HEK293 (cell line): ENCODE data around the gene KLK7.

Experiments
- CTCF ChIA-PET: fragments of 350-600 bp; formaldehyde crosslinking; extraction: SDS; loops from one replicate; lab custom pipeline; 2021; ENCODE audit warnings: antibody characterized with exemption; lab: Yijun Ruan, JAX
- POLR2A ChIA-PET: fragments of 300-600 bp; formaldehyde crosslinking; extraction: SDS; loops from one replicate; lab custom pipeline; 2020; ENCODE audit warnings: antibody characterized with exemption, inconsistent platforms; lab: Yijun Ruan, JAX
- H3K27ac ChIP-seq: fragments of 200-500 bp; sonication (Bioruptor generic); 2 replicates; pipeline ENCODE4 v1.5.1; 2014; ENCODE audit warnings: low read depth, low read length, control low read depth, inconsistent platforms; ENCODE audit errors: extremely low read depth
- H3K36me3 ChIP-seq, 2 experiments: fragments of 200-500 bp in 1 of 2; sonication (Bioruptor generic) in 1 of 2; 1 replicate in 1 of 2; 2 replicates in 1 of 2; pipeline ENCODE4 v1.5.1; 2014 to 2017; ENCODE audit warnings: inconsistent platforms in 2 of 2, low read length in 2 of 2; ENCODE audit not compliant: control insufficient read depth in 2 of 2, insufficient read depth in 1 of 2
- H3K4me1 ChIP-seq: fragments of 200-500 bp; sonication (Bioruptor generic); 2 replicates; pipeline ENCODE4 v1.5.1; 2014; ENCODE audit warnings: mild to moderate bottlenecking, low read length, inconsistent platforms; ENCODE audit not compliant: control insufficient read depth, insufficient read depth
- H3K4me3 ChIP-seq: 2 replicates; pipeline ENCODE4 v1.5.1; 2011; ENCODE audit warnings: low read depth, mild to moderate bottlenecking, control low read depth, low read length, moderate library complexity
- H3K9me3 ChIP-seq: fragments of 200-500 bp; sonication (Bioruptor generic); 2 replicates; pipeline ENCODE4 v1.5.1; 2014; ENCODE audit warnings: low read depth, low read length, inconsistent platforms; ENCODE audit not compliant: control insufficient read depth, insufficient read depth
- KLF8 ChIP-seq: fragments of 450-650 bp; formaldehyde crosslinking; IDR thresholded peaks from 2 replicates; pipeline ENCODE4 v1.5.1; 2016; ENCODE audit warnings: missing biosample characterization, missing genetic modification characterization
- MYNN ChIP-seq: fragments of 450-650 bp; formaldehyde crosslinking; IDR thresholded peaks from 2 replicates; pipeline ENCODE4 v1.5.1; 2016; ENCODE audit warnings: missing biosample characterization, missing genetic modification characterization, borderline replicate concordance
- MZF1 ChIP-seq: fragments of 450-650 bp; formaldehyde crosslinking; IDR thresholded peaks from 2 replicates; pipeline ENCODE4 v1.5.1; 2017; ENCODE audit warnings: missing biosample characterization, missing genetic modification characterization, borderline replicate concordance
- PRDM10 ChIP-seq: fragments of 450-650 bp; formaldehyde crosslinking; IDR thresholded peaks from 2 replicates; pipeline ENCODE4 v1.5.1; 2016; ENCODE audit warnings: missing biosample characterization, missing genetic modification characterization
- SALL2 ChIP-seq: fragments of 450-650 bp; formaldehyde crosslinking; IDR thresholded peaks from 2 replicates; pipeline ENCODE4 v1.5.0; 2017; ENCODE audit warnings: missing biosample characterization, mild to moderate bottlenecking, missing genetic modification characterization, borderline replicate concordance
- SP2 ChIP-seq: fragments of 450-650 bp; formaldehyde crosslinking; IDR thresholded peaks from 2 replicates; pipeline ENCODE4 v1.5.1; 2016; ENCODE audit warnings: missing biosample characterization, missing genetic modification characterization
- ZNF133 ChIP-seq: fragments of 450-650 bp; formaldehyde crosslinking; IDR thresholded peaks from 2 replicates; pipeline ENCODE4 v1.5.1; 2016; ENCODE audit warnings: missing biosample characterization, missing genetic modification characterization
- ZNF223 ChIP-seq: fragments of 450-650 bp; formaldehyde crosslinking; IDR thresholded peaks from 2 replicates; pipeline ENCODE4 v1.5.1; 2016; ENCODE audit warnings: missing biosample characterization, missing genetic modification characterization
- ZNF394 ChIP-seq: fragments of 450-650 bp; formaldehyde crosslinking; IDR thresholded peaks from 2 replicates; pipeline ENCODE4 v1.5.1; 2016; ENCODE audit warnings: missing biosample characterization, missing genetic modification characterization, mild to moderate bottlenecking, moderate library complexity, borderline replicate concordance
- ZNF514 ChIP-seq: fragments of 450-650 bp; formaldehyde crosslinking; IDR thresholded peaks from 2 replicates; pipeline ENCODE4 v1.5.1; 2016; ENCODE audit warnings: missing biosample characterization, missing genetic modification characterization
- ZNF785 ChIP-seq: fragments of 450-650 bp; formaldehyde crosslinking; IDR thresholded peaks from 2 replicates; pipeline ENCODE4 v1.5.1; 2016; ENCODE audit warnings: missing biosample characterization, missing genetic modification characterization
- ZNF792 ChIP-seq: fragments of 450-650 bp; formaldehyde crosslinking; IDR thresholded peaks from 2 replicates; pipeline ENCODE4 v1.5.1; 2016; ENCODE audit warnings: missing biosample characterization, missing genetic modification characterization
- TF ChIP-seq, protein P1 (sequence below): fragments of 450-650 bp; IDR thresholded peaks from 2 replicates; pipeline ENCODE4 v1.5.1; 2018; ENCODE audit warnings: missing biosample characterization, missing genetic modification characterization
- TF ChIP-seq, protein P2 (sequence below): fragments of 450-650 bp; formaldehyde crosslinking; IDR thresholded peaks from 2 replicates; pipeline ENCODE4 v1.5.1; 2016; ENCODE audit warnings: missing biosample characterization, missing genetic modification characterization

The KLK7 gene

DNA sequence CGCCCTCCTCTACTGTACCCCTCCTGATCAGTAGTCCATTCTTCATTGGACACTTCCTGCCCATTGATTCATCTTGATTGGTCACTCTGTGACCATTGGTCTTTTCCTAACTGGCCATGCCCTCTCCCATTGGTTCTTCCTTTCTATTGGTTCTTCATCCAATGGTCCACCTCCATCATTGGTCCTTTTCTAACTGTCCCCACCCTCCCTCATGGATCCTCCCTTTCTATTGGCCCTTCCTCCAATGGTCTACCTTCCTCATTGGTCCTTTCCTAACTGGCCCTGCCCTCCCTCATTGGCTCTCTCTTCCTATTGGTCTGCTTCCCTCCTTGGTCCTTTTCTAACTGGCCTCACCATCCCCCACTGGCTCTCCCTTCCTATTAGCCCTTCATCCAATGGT is 21.5 kb downstream of the KLK7 start:
- no peak overlapping the region for H3K4me3 ChIP-seq
- no peaks in the 10 kb centered on the region for H3K9me3 ChIP-seq
- peaks cover 4% of the 10 kb centered on the region; the same call in 1 of the 2 replicates for H3K4me1 ChIP-seq
- TF ChIP-seq ZNF785 (tag by site-specific recombination), result no peak
- peak; percentile 57 for TF ChIP-seq SP2
- POLR2A ChIA-PET, result no interaction called here
- H3K27ac ChIP-seq, result no peak overlapping the region
- CTCF ChIA-PET, result no interaction called here
- no peaks in the 10 kb centered on the region for H3K36me3 ChIP-seq

GRCh38 chr19:50959731-50960500 is 23.8 kb downstream of the KLK7 start:
- ChIA-PET POLR2A (no interaction called here), CTCF (no interaction called here)
- no peak overlapping the region for H3K27ac ChIP-seq
- H3K4me3 ChIP-seq, result no peak overlapping the region
- no peaks in the 10 kb centered on the region for H3K36me3 ChIP-seq
- H3K4me1 ChIP-seq, result no peaks in the 10 kb centered on the region
- no peak for TF ChIP-seq ZNF133 (tag by site-specific recombination)
- peak; percentile 77 for TF ChIP-seq PRDM10
- no peak for TF ChIP-seq MYNN (tag by site-specific recombination)
- peak; percentile 58; the same call in 1 of the 2 replicates for TF ChIP-seq ZNF223 (tag by site-specific recombination)
- TF ChIP-seq, protein P1, sequence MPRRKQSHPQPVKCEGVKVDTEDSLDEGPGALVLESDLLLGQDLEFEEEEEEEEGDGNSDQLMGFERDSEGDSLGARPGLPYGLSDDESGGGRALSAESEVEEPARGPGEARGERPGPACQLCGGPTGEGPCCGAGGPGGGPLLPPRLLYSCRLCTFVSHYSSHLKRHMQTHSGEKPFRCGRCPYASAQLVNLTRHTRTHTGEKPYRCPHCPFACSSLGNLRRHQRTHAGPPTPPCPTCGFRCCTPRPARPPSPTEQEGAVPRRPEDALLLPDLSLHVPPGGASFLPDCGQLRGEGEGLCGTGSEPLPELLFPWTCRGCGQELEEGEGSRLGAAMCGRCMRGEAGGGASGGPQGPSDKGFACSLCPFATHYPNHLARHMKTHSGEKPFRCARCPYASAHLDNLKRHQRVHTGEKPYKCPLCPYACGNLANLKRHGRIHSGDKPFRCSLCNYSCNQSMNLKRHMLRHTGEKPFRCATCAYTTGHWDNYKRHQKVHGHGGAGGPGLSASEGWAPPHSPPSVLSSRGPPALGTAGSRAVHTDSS (tag by site-specific recombination), result peak; percentile 81
- no peak for TF ChIP-seq ZNF394
- no peak for TF ChIP-seq MZF1 (tag by site-specific recombination)
- no peak for TF ChIP-seq ZNF792 (tag by site-specific recombination)
- TF ChIP-seq KLF8 (tag by site-specific recombination), result no peak
- TF ChIP-seq, protein P2, sequence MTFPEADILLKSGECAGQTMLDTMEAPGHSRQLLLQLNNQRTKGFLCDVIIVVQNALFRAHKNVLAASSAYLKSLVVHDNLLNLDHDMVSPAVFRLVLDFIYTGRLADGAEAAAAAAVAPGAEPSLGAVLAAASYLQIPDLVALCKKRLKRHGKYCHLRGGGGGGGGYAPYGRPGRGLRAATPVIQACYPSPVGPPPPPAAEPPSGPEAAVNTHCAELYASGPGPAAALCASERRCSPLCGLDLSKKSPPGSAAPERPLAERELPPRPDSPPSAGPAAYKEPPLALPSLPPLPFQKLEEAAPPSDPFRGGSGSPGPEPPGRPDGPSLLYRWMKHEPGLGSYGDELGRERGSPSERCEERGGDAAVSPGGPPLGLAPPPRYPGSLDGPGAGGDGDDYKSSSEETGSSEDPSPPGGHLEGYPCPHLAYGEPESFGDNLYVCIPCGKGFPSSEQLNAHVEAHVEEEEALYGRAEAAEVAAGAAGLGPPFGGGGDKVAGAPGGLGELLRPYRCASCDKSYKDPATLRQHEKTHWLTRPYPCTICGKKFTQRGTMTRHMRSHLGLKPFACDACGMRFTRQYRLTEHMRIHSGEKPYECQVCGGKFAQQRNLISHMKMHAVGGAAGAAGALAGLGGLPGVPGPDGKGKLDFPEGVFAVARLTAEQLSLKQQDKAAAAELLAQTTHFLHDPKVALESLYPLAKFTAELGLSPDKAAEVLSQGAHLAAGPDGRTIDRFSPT (tag by site-specific recombination), result no peak
- TF ChIP-seq ZNF514 (tag by site-specific recombination), result no peak
- no peak for TF ChIP-seq SALL2 (tag by site-specific recombination)
- no peaks in the 10 kb centered on the region for H3K9me3 ChIP-seq
